Measurements from ENCODE around the gene ZCCHC2. TPM values are rescaled to one million over a fixed set of nuclear protein-coding genes. Genes with fewer than 3 reads are reported as not detected.

ZCCHC2 gene
- total and polyA plus RNA-seq, 2 experiments from 2014 or later: 3.3 to 14.9 TPM

GRCh38 chr18:62611453-62612288, 88.8 kb downstream of the ZCCHC2 start:
- no peak for TF ChIP-seq EZH2phosphoT487 (IDR thresholded peaks at IDR 0.05; ENCODE audit: low read depth, severe bottlenecking, unreplicated experiment)
- no peak for TF ChIP-seq EZH2 (IDR thresholded peaks at IDR 0.05; ENCODE audit: borderline replicate concordance)
- TF ChIP-seq CTCF (IDR thresholded peaks at IDR 0.05; ENCODE audit: poor library complexity): no peak
- no peaks in the 10 kb centered on the region for H3K9me3 ChIP-seq (ENCODE audit: low read depth)
- H3K79me2 ChIP-seq: no peaks in the 10 kb centered on the region
- no peaks in the 10 kb centered on the region for H3K9me2 ChIP-seq (replicated peaks; ENCODE audit: insufficient read depth)
- no peaks in the 10 kb centered on the region for H3K27me3 ChIP-seq
- H3K27ac ChIP-seq: no peak overlapping the region
- peak overlapping the region; percentile 71 for H2AFZ ChIP-seq
- peaks cover 9% of the 10 kb centered on the region for H3K4me1 ChIP-seq (ENCODE audit: insufficient read depth)
- H3K4me2 ChIP-seq: peak overlapping the region; percentile 71
- WGBS (ENCODE audit: low lambda C conversion rate, missing lambda C conversion rate): 51% methylated on average over 32 of the region's 32 CpGs
- H3K36me3 ChIP-seq (replicated peaks; ENCODE audit: insufficient read depth, low read depth): no peaks in the 10 kb centered on the region
- no peaks in the 10 kb centered on the region for H4K20me1 ChIP-seq (ENCODE audit: insufficient read depth, poor library complexity, severe bottlenecking)
- no peak for DNase-seq (ENCODE audit: low spot score)
- H3K4me3 ChIP-seq: no peak overlapping the region

DNA sequence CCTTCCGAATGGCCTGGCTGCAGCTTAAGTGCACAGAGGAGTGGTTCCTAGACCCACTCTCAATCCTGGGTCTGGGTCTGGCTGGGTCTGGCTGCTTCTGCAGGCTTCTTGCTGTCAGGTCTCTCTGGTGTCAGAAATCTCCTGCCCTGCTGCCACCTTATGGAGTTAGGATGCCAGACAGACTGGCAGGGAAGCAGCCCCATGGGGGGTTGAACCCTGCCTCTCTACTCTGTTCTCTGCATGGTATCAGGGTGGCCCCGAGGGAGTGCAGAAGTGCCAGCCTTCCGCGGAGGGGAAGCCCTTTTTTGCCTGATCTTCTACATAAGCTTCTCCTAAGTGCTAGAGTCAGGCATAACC, 89.4 kb downstream of the ZCCHC2 start:
- TF ChIP-seq CTCF (IDR thresholded peaks at IDR 0.05; ENCODE audit: poor library complexity): no peak
- TF ChIP-seq EZH2phosphoT487 (IDR thresholded peaks at IDR 0.05; ENCODE audit: low read depth, severe bottlenecking, unreplicated experiment): no peak
- TF ChIP-seq EZH2 (IDR thresholded peaks at IDR 0.05; ENCODE audit: borderline replicate concordance): no peak
- H2AFZ ChIP-seq: no peak overlapping the region
- 91% methylated on average over 4 of the region's 4 CpGs for WGBS (ENCODE audit: low lambda C conversion rate, missing lambda C conversion rate)
- H3K27me3 ChIP-seq: no peaks in the 10 kb centered on the region
- H3K4me1 ChIP-seq (ENCODE audit: insufficient read depth): peaks cover 9% of the 10 kb centered on the region
- no peaks in the 10 kb centered on the region for H4K20me1 ChIP-seq (ENCODE audit: insufficient read depth, poor library complexity, severe bottlenecking)
- H3K4me3 ChIP-seq: no peak overlapping the region
- no peaks in the 10 kb centered on the region for H3K9me3 ChIP-seq (ENCODE audit: low read depth)
- no peak overlapping the region for H3K27ac ChIP-seq
- H3K4me2 ChIP-seq: no peak overlapping the region
- H3K9me2 ChIP-seq (replicated peaks; ENCODE audit: insufficient read depth): no peaks in the 10 kb centered on the region
- H3K79me2 ChIP-seq: no peaks in the 10 kb centered on the region
- no peaks in the 10 kb centered on the region for H3K36me3 ChIP-seq (replicated peaks; ENCODE audit: insufficient read depth, low read depth)
- DNase-seq (ENCODE audit: low spot score): no peak

DNA sequence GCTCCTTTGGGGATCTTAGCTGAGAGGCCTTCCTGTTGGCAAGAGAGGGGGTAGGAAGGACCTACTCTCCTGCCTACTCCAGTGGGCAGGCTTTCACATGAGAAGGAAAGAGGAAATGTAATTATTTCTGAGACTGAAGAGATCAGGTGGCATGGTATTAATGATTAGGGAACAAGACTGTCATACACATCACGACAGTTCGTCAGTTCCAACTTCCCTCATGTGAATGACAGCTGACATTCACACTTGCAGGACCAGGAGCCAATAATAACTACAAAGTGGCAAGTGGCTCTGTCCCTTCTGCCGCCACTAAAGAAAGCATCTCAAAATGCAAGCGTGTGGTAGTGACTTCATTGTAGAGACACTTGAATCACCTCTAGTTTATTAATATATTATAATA, 90.0 kb downstream of the ZCCHC2 start:
- Histone ChIP-seq H3K27ac (no peak overlapping the region), H3K27me3 (no peaks in the 10 kb centered on the region), H3K79me2 (no peaks in the 10 kb centered on the region), H2AFZ (no peak overlapping the region), H3K4me1 (ENCODE audit: insufficient read depth) (peaks cover 9% of the 10 kb centered on the region), H4K20me1 (ENCODE audit: insufficient read depth, poor library complexity, severe bottlenecking) (no peaks in the 10 kb centered on the region), H3K4me3 (no peak overlapping the region), H3K4me2 (no peak overlapping the region), H3K9me3 (ENCODE audit: low read depth) (no peaks in the 10 kb centered on the region), H3K9me2 (replicated peaks; ENCODE audit: insufficient read depth) (no peaks in the 10 kb centered on the region), H3K36me3 (replicated peaks; ENCODE audit: insufficient read depth, low read depth) (no peaks in the 10 kb centered on the region)
- no peak for DNase-seq (ENCODE audit: low spot score)
- TF ChIP-seq EZH2phosphoT487 (IDR thresholded peaks at IDR 0.05; ENCODE audit: low read depth, severe bottlenecking, unreplicated experiment) (no peak), CTCF (IDR thresholded peaks at IDR 0.05; ENCODE audit: poor library complexity) (no peak), EZH2 (IDR thresholded peaks at IDR 0.05; ENCODE audit: borderline replicate concordance) (no peak)
- WGBS (ENCODE audit: low lambda C conversion rate, missing lambda C conversion rate): 100% methylated on average over 4 of the region's 4 CpGs

Measured in hepatocyte (in vitro differentiated cells).